K562 (cell line): Measurements from ENCODE around the gene NDFIP1. TPM values are rescaled to one million over a fixed set of nuclear protein-coding genes. Genes with fewer than 3 reads are reported as not detected.

Source experiments
- ATAC-seq: fragments of 200-7000 bp; cut with Tn5 transposase; 3 replicates; pipeline ENCODE4 v1.9.1; 2020; ENCODE audit warnings: moderate library complexity
- BruUV-seq: library from RNA; stranded (reverse); fragments of 400-500 nt; replicated peaks from 2 replicates; lab custom pipeline; 2021; lab: Mats Ljungman, UMichigan
- CTCF ChIA-PET: fragments of 300-600 bp; formaldehyde crosslinking; extraction: SDS; loops from one replicate; lab custom pipeline; 2021; ENCODE audit warnings: low intra/inter-chr PET ratio; lab: Yijun Ruan, JAX
- POLR2A ChIA-PET: fragments of 300-600, 350-650 bp; sonication (Branson Sonifier 250); formaldehyde crosslinking; extraction: SDS; loops from one replicate; lab custom pipeline; 2021; ENCODE audit warnings: antibody characterized with exemption, inconsistent platforms; lab: Yijun Ruan, JAX
- DNase-seq, 4 experiments: peaks; one replicate each; pipeline versions ENCODE4 v3.0.0 to v3.0.0-alpha.2; 2011 to 2018; ENCODE audit warnings: low spot score in 3 of 4, mixed read lengths in 3 of 4; ENCODE audit errors: extremely low read depth in 1 of 4
- FAIRE-seq: peaks from 2 replicates; lab custom pipeline; 2011; peaks lifted over from hg19 to GRCh38; lab: Jason Lieb, UNC
- H2AFZ ChIP-seq: 2 replicates; pipeline ENCODE4 v1.6.0; 2011; ENCODE audit warnings: low read depth, low read length, control low read depth, inconsistent platforms
- H3K27ac ChIP-seq: fragments of 200-600 bp; 3 replicates; pipeline ENCODE4 v1.8.0; 2011; ENCODE audit warnings: low read depth, mild to moderate bottlenecking, control low read depth, inconsistent platforms, low read length, moderate library complexity, mixed read lengths; ENCODE audit errors: extremely low read depth
- H3K27me3 ChIP-seq, 2 experiments: fragments of 300-600 bp in 1 of 2; 2 replicates in 1 of 2; 3 replicates in 1 of 2; pipeline versions ENCODE4 v1.6.0 to v1.8.0; 2011; ENCODE audit warnings: inconsistent platforms in 2 of 2, low read length in 2 of 2, mild to moderate bottlenecking in 1 of 2, mixed read lengths in 1 of 2, moderate library complexity in 1 of 2; ENCODE audit not compliant: control insufficient read depth in 2 of 2, insufficient read depth in 2 of 2
- H3K36me3 ChIP-seq: fragments of 300-600 bp; 3 replicates; pipeline ENCODE4 v1.8.0; 2011; ENCODE audit warnings: mild to moderate bottlenecking, low read length, inconsistent platforms; ENCODE audit not compliant: control insufficient read depth, insufficient read depth
- H3K4me1 ChIP-seq, 2 experiments: fragments of 200-600 bp in 1 of 2; replicated peaks in 1 of 2; 2 replicates in 1 of 2; 3 replicates in 1 of 2; pipeline versions ENCODE4 v1.5.1 to v1.8.0; 2011; ENCODE audit warnings: inconsistent platforms in 2 of 2, low read length in 2 of 2, mild to moderate bottlenecking in 1 of 2, mixed read lengths in 1 of 2, moderate library complexity in 1 of 2; ENCODE audit not compliant: control insufficient read depth in 2 of 2, insufficient read depth in 2 of 2
- H3K4me2 ChIP-seq: 2 replicates; pipeline ENCODE4 v1.6.1; 2011; ENCODE audit warnings: low read length, control low read depth, inconsistent platforms, mixed read lengths; ENCODE audit not compliant: insufficient read depth
- H3K4me3 ChIP-seq: fragments of 200-600 bp; sonication (generic), shearing (Covaris generic); 2 replicates; pipeline ENCODE4 v1.5.1; 2016; ENCODE audit warnings: control low read depth, inconsistent platforms
- H3K79me2 ChIP-seq: fragments of 200-600 bp; 3 replicates; pipeline ENCODE4 v1.8.0; 2011; ENCODE audit warnings: low read length, inconsistent platforms; ENCODE audit not compliant: control insufficient read depth, insufficient read depth
- H3K9ac ChIP-seq, 2 experiments: 2 replicates each; pipeline versions ENCODE4 v1.6.0 to v1.6.1; 2011; ENCODE audit warnings: low read depth in 2 of 2, low read length in 2 of 2, control low read depth in 1 of 2, inconsistent platforms in 1 of 2, mild to moderate bottlenecking in 1 of 2, mixed read lengths in 1 of 2; ENCODE audit not compliant: insufficient read depth in 1 of 2
- H3K9me1 ChIP-seq: one replicate; pipeline ENCODE4 v1.6.0; 2011; ENCODE audit warnings: inconsistent platforms, mild to moderate bottlenecking, low read length, moderate library complexity; ENCODE audit not compliant: control insufficient read depth, insufficient read depth
- H3K9me3 ChIP-seq: replicated peaks from 2 replicates; pipeline ENCODE4 v1.5.1; 2011; ENCODE audit warnings: low read depth, low read length, inconsistent platforms; ENCODE audit not compliant: control insufficient read depth, insufficient read depth
- H4K20me1 ChIP-seq: replicated peaks from 2 replicates; pipeline ENCODE4 v1.6.1; 2011; ENCODE audit warnings: low read length, inconsistent platforms, mixed read lengths; ENCODE audit not compliant: control insufficient read depth, insufficient read depth
- C11orf30 ChIP-seq: fragments of 450-650 bp; IDR thresholded peaks from 2 replicates; pipeline ENCODE4 v1.6.1; 2016; ENCODE audit warnings: low read depth, mild to moderate bottlenecking
- MAFF ChIP-seq: IDR thresholded peaks from 2 replicates; pipeline ENCODE4 v1.6.1; 2012; ENCODE audit warnings: low read length, improper control_type of control experiment
- MAFG ChIP-seq: fragments of 450-650 bp; conservative IDR thresholded peaks from 2 replicates; pipeline ENCODE4 v1.6.1; 2016; ENCODE audit warnings: missing genetic modification characterization, missing compliant biosample characterization
- MAFK ChIP-seq: IDR thresholded peaks from 2 replicates; pipeline ENCODE4 v1.6.1; 2011; ENCODE audit warnings: low read length, improper control_type of control experiment
- MCM3 ChIP-seq: fragments of 450-650 bp; IDR thresholded peaks from 2 replicates; pipeline ENCODE4 v1.6.1; 2016
- NFIX ChIP-seq: fragments of 250-450 bp; sonication (Bioruptor Pico); IDR thresholded peaks from 2 replicates; pipeline ENCODE4 v1.4.0; 2020; ENCODE audit warnings: low read depth, mild to moderate bottlenecking, moderate library complexity
- ZNF316 ChIP-seq: fragments of 450-650 bp; IDR thresholded peaks from 2 replicates; pipeline ENCODE4 v1.6.1; 2016
- WGBS: fragments of 100-300 bp; shearing (Covaris generic); methylation state at CpG from one replicate; pipeline ENCODE4 v1.1.6; 2016; ENCODE audit warnings: low coverage, mixed read lengths; ENCODE audit not compliant: insufficient coverage; ENCODE audit errors: missing lambda C conversion rate; 5-methylcytosine and 5-hydroxymethylcytosine counted together
- in situ Hi-C: fragments of 300-500 bp; cut with MboI; formaldehyde crosslinking; loops from 4 replicates; pipeline ENCODE4 v1.15.0; 2018; ENCODE audit warnings: inconsistent platforms, mixed read lengths
- intact Hi-C: fragments of 100-400 bp; cut with micrococcal nuclease; formaldehyde crosslinking; loops from 2 replicates; pipeline ENCODE4 v1.14.2; 2022
- polyA plus RNA-seq, 8 experiments: library from polyadenylated mRNA; depleted of rRNA in 4 of 8; stranded (reverse) in 5 of 8; unstranded in 3 of 8; fragments of >200 nt; fragmentation: Nextera tagmentation in 2 of 8; fragmentation: Illumina TruSeq in 1 of 8; extraction: Ambion mirVana in 2 of 8; extraction: Trizol in 1 of 8; gene quantifications; 2 replicates each; pipeline versions ENCODE4 v1.2.1 to v1.2.3, GENCODE V29; 2011 to 2014; ENCODE audit warnings: inconsistent platforms in 1 of 8, missing spikeins in 1 of 8
- total RNA-seq, 7 experiments: library from RNA; depleted of rRNA in 6 of 7; stranded (reverse); fragments of >200 nt in 6 of 7; fragmentation: Illumina TruSeq in 2 of 7; extraction: Trizol in 2 of 7; gene quantifications; 2 replicates each; pipeline versions ENCODE4 v1.2.1 to v1.2.3, GENCODE V29; 2011 to 2021; ENCODE audit warnings: low replicate concordance in 1 of 7
- TF ChIP-seq, protein P1 (sequence below): fragments of 250-450 bp; sonication (Bioruptor Pico); IDR thresholded peaks from 2 replicates; pipeline ENCODE4 v1.4.0; 2020; ENCODE audit warnings: mild to moderate bottlenecking, moderate library complexity

Gene NDFIP1
- total and polyA plus RNA-seq, 9 of the 15 experiments (the other 6 are each of a cell fraction or from before 2014, with no cell fraction given) = 5.3 to 37.5 (median 31.9) TPM

DNA sequence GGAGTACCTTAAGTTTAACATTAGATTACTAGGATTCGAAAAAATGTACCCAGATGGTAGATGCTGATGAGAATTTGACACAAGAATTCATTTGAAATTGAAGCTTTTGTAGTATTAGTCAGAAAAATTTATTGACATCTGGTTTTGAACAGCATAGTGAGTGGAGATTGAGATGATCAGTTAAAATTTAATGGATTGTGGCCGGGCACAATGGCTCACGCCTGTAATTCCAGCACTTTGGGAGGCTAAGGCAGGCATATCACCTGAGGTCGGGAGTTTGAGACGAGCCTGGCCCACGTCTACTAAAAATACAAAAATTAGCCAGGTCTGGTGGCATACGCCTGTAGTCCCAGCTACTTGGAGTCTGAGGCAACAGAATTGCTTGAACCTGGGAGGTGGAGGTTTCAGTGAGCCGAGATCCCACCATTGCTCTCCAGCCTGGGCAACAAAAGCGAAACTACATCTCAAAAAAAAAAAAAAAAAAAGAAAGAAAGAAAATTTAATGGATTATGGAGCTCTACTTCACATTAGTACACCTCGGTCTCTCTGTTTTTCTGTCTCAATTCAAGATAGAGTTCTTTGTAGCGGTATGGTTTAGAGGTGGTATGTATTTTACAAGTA, 21.0 kb downstream of the NDFIP1 start (continued):
- no peak for TF ChIP-seq MCM3
- TF ChIP-seq, protein P1, sequence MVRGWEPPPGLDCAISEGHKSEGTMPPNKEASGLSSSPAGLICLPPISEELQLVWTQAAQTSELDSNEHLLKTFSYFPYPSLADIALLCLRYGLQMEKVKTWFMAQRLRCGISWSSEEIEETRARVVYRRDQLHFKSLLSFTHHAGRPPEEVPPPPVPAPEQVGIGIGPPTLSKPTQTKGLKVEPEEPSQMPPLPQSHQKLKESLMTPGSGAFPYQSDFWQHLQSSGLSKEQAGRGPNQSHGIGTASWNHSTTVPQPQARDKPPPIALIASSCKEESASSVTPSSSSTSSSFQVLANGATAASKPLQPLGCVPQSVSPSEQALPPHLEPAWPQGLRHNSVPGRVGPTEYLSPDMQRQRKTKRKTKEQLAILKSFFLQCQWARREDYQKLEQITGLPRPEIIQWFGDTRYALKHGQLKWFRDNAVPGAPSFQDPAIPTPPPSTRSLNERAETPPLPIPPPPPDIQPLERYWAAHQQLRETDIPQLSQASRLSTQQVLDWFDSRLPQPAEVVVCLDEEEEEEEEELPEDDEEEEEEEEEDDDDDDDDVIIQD = no peak

DNA sequence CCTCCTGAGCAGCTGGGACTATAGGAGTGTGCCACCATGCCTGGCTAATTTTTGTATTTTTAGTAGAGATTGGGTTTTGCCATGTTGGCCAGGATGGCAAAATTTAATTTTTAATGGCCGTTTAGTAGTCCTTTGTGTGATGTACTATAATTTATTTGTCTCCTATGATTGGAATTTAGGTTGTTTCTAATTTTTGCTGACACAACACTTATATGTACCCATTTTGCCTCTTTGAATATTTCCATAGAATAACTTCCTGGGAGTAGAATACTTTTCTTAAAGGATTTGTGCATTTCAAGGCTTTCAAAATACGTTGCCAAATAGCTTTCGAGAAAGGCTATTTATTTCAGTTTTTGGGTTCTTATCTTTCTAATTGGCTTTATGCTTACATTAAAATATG, 22.8 kb downstream of the NDFIP1 start:
- H4K20me1 ChIP-seq = no peaks in the 10 kb centered on the region
- H3K4me3 ChIP-seq = no peak overlapping the region
- H3K9ac ChIP-seq = no peak overlapping the region
- WGBS = 90% methylated on average over 3 of the region's 3 CpGs
- ChIA-PET CTCF (no interaction called here), POLR2A (interaction anchor here (0.6 to 1.3 kb wide), 2 partner anchors 170 to 534 kb away, joined by 3 to 4 read pairs; no protein-coding TSS in a partner anchor)
- no peaks in the 10 kb centered on the region for H3K9me1 ChIP-seq
- H3K36me3 ChIP-seq = peaks cover 36% of the 10 kb centered on the region; the same call in 2 of the 3 replicates
- peaks cover 0 to 11% of the 10 kb centered on the region in 2 experiments; a peak in 3 of 5 replicates for H3K4me1 ChIP-seq
- TF ChIP-seq MAFK = peak; percentile 95
- TF ChIP-seq MAFF = peak; percentile 93
- peak; percentile 89 for TF ChIP-seq C11orf30
- peak; percentile 95 for TF ChIP-seq ZNF316
- TF ChIP-seq NFIX (CRISPR knock-in tag) = no peak
- TF ChIP-seq MAFG = peak; percentile 84
- TF ChIP-seq, all 486 proteins: peak for 5
- Histone ChIP-seq H3K79me2 (peaks cover 39% of the 10 kb centered on the region), H3K27me3 (no peaks in the 10 kb centered on the region), H3K9me3 (no peaks in the 10 kb centered on the region), H3K4me2 (no peak overlapping the region), H2AFZ (no peak overlapping the region), H3K27ac (no peak overlapping the region)
- DNase-seq = no peak
- intact Hi-C loops (no loop called here), in situ Hi-C loops (loop anchor here (10.0 to 25.0 kb wide), 2 partner anchors 427 to 919 kb away; partner anchors contain the start of genes PCDHB12, PCDHB13 and PCDHB14)
- FAIRE-seq = no peak
- no TSS peak for BruUV-seq
- ATAC-seq = no peak
